Upper lobe of left lung (tissue), 6 donors: ENCODE results near the gene RPP14. TPM values are rescaled to one million over a fixed set of nuclear protein-coding genes. Genes with fewer than 3 reads are reported as not detected.

Experiments used
- ATAC-seq, 2 donors: fragments of 200-7000 bp; cut with Tn5 transposase; one replicate each; pipeline ENCODE4 v1.9.1; 2022; ENCODE audit warnings: mild to moderate bottlenecking in 2 of 2, moderate library complexity in 2 of 2; ENCODE audit not compliant: low FRiP score in 2 of 2
- DNase-seq, 2 donors: peaks; one replicate each; pipeline ENCODE4 v3.0.0-alpha.2; 2019 to 2020
- H3K27ac ChIP-seq, 4 donors: fragments of 200-600 bp; sonication (generic); one replicate each; pipeline ENCODE4 v1.5.1; 2016 to 2019
- H3K27me3 ChIP-seq, 4 donors: fragments of 200-600 bp; sonication (generic); one replicate each; pipeline ENCODE4 v1.5.1; 2017 to 2019
- H3K36me3 ChIP-seq, 4 donors: fragments of 200-600 bp; sonication (generic); one replicate each; pipeline ENCODE4 v1.5.1; 2016 to 2019
- H3K4me1 ChIP-seq, 4 donors: fragments of 200-600 bp; sonication (generic); one replicate each; pipeline ENCODE4 v1.5.1; 2018 to 2019
- H3K4me3 ChIP-seq, 4 donors: fragments of 200-600 bp; sonication (generic); one replicate each; pipeline ENCODE4 v1.5.1; 2017 to 2019; ENCODE audit warnings: mild to moderate bottlenecking in 2 of 4, moderate library complexity in 1 of 4
- H3K9me3 ChIP-seq, 4 donors: fragments of 200-600 bp; sonication (generic); one replicate each; pipeline ENCODE4 v1.5.1; 2018 to 2019
- EP300 ChIP-seq, 4 donors: sonication (generic); formaldehyde crosslinking; IDR thresholded peaks; one replicate each; pipeline ENCODE4 v1.5.1; 2017; ENCODE audit warnings: antibody characterized with exemption in 4 of 4, control low read depth in 2 of 4
- POLR2A ChIP-seq, 4 donors: fragments of 450-650 bp; IDR thresholded peaks; one replicate each; pipeline ENCODE4 v1.5.1; 2016 to 2017; ENCODE audit warnings: antibody characterized with exemption in 4 of 4, mild to moderate bottlenecking in 2 of 4
- POLR2AphosphoS5 ChIP-seq, 2 donors: sonication (generic); formaldehyde crosslinking; IDR thresholded peaks; one replicate each; pipeline ENCODE4 v1.5.1; 2017; ENCODE audit warnings: antibody characterized with exemption in 2 of 2
- WGBS, 2 donors: methylation state at CpG; one replicate each; pipeline ENCODE4 v1.1.5; 2017 to 2018; 5-methylcytosine and 5-hydroxymethylcytosine counted together
- total RNA-seq, 6 donors: library from RNA; depleted of rRNA in 4 of 6; stranded (reverse); fragments of >200 nt in 4 of 6; gene quantifications; one replicate each; pipeline versions ENCODE4 v1.1.0 to v1.2.1, GENCODE V29; 2016 to 2021
- TF ChIP-seq, protein P1 (sequence below), 6 experiments: fragments of 450-650 bp in 4 of 6; fragments of 200-600 bp in 2 of 6; sonication (generic) in 2 of 6; IDR thresholded peaks; one replicate each; pipeline ENCODE4 v1.5.1; 2016 to 2019; ENCODE audit warnings: antibody characterized with exemption in 6 of 6
- donor health status: DM: no; HTN: no; CAD: no; lungs with moderate emphysema.
- donor health status: DM: no; HTN: yes; CAD: no; lungs with severe emphysema.

The RPP14 gene
- total RNA-seq, 6 donors from 2014 or later, result 6.3 to 11.0 (median 9.4) TPM

DNA sequence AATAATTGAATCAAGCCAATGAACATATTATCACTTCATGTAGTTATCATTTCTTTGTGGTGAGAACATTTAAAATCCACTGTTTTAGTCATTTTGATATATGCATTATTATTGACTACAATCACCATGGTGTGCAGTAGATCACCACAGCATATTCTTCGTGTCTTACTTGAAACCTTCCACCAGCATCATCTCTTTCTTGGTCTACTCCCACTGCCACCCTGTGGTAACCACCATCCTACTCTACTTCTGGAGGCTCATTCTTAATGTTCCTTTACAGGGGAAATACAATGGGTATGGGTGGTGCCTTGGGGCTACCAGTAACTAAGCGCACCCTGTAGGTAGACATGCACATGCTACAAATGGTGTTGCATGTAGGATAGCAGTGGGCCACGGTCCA is 52.0 kb downstream of the RPP14 start:
- Histone ChIP-seq H3K4me3 (no peak overlapping the region), H3K36me3 (no peaks in the 10 kb centered on the region), H3K9me3 (no peaks in the 10 kb centered on the region), H3K4me1 (peaks cover 2 to 33% (median 11%) of the 10 kb centered on the region in 4 donors), H3K27me3 (no peaks in the 10 kb centered on the region), H3K27ac (no peak overlapping the region)
- 89 to 96% methylated on average over 3 of the region's 3 CpGs for WGBS, 2 donors
- TF ChIP-seq, protein P1, sequence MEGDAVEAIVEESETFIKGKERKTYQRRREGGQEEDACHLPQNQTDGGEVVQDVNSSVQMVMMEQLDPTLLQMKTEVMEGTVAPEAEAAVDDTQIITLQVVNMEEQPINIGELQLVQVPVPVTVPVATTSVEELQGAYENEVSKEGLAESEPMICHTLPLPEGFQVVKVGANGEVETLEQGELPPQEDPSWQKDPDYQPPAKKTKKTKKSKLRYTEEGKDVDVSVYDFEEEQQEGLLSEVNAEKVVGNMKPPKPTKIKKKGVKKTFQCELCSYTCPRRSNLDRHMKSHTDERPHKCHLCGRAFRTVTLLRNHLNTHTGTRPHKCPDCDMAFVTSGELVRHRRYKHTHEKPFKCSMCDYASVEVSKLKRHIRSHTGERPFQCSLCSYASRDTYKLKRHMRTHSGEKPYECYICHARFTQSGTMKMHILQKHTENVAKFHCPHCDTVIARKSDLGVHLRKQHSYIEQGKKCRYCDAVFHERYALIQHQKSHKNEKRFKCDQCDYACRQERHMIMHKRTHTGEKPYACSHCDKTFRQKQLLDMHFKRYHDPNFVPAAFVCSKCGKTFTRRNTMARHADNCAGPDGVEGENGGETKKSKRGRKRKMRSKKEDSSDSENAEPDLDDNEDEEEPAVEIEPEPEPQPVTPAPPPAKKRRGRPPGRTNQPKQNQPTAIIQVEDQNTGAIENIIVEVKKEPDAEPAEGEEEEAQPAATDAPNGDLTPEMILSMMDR (IDR thresholded peaks at IDR 0.05), result no peak
- ATAC-seq (no peak), DNase-seq (no peak)

DNA sequence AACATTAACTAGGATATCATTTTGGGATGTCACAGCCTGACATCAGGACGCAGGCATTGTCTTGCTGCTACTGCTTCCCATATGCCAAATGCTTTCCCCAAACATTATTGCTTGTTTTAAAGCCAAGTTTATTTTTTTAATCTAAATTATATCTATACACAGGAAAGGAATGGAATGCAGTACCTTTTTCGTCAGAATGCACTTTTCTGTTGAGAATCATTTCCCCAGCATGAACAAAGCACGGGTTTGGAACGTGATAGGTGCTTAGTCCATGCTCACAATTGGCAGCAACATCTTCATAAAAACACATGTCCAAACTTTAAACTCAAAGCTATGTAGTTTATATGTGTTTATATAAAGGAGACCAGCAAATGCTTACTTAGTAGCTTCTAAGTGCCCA is 52.8 kb downstream of the RPP14 start:
- no peak overlapping the region for H3K27ac ChIP-seq
- 67 to 73% methylated on average over 4 of the region's 4 CpGs for WGBS, 2 donors
- ATAC-seq (no peak), DNase-seq (no peak)
- H3K36me3 ChIP-seq, result no peaks in the 10 kb centered on the region
- TF ChIP-seq, protein P1 (IDR thresholded peaks at IDR 0.05), result no peak
- TF ChIP-seq POLR2AphosphoS5 (IDR thresholded peaks at IDR 0.05) (no peak), EP300 (IDR thresholded peaks at IDR 0.05) (no peak), POLR2A (IDR thresholded peaks at IDR 0.05) (no peak)
- H3K4me1 ChIP-seq, result peaks cover 2 to 26% (median 11%) of the 10 kb centered on the region in 4 donors
- no peaks in the 10 kb centered on the region for H3K9me3 ChIP-seq
- H3K27me3 ChIP-seq, result no peaks in the 10 kb centered on the region
- no peak overlapping the region for H3K4me3 ChIP-seq

DNA sequence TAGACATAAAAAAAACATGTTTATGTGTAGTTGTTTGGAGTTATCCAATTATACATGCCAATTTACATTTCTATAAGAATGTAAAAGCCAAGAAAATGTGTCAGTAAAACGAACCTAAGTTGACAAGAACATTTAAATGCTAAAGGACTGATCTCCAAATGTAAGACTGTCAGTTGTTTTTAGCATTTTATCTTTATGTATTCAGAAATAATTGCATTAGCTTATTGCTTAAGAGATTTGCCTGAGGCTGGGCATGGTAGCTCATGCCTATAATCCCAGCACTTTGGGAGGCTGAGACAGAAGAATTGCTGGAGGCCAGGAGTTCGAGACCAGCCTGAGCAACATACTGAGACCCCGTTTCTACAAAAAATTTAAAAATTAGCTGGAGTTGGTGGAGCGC is 53.6 kb downstream of the RPP14 start:
- no peak overlapping the region for H3K27ac ChIP-seq

DNA sequence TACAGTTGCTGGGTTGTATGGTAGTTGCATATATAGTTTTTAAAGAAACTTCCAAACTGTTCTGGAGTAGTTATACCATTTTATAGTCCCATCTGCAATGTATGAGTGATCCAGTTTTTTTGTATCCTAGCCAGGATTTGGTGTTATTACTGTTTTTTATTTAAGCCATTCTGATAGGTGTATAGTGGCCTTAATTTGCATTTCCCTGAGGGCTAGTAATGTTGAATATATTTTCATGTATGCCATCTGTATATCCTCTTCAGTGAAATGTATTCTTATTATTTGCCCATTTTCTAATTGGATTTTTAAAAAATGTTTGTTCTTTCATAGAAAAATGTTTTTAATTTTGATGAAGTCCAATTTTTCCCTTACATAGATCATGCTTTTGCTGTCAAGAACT is 55.8 kb downstream of the RPP14 start:
- Histone ChIP-seq H3K4me1 (peaks cover 0 to 5% (median 1%) of the 10 kb centered on the region in 4 donors), H3K9me3 (no peaks in the 10 kb centered on the region), H3K36me3 (no peaks in the 10 kb centered on the region), H3K27me3 (no peaks in the 10 kb centered on the region), H3K4me3 (no peak overlapping the region), H3K27ac (no peak overlapping the region)
- ATAC-seq, result no peak
- TF ChIP-seq POLR2AphosphoS5 (IDR thresholded peaks at IDR 0.05), result no peak
- TF ChIP-seq POLR2A (IDR thresholded peaks at IDR 0.05), result no peak
- TF ChIP-seq, protein P1 (IDR thresholded peaks at IDR 0.05), result no peak
- TF ChIP-seq EP300 (IDR thresholded peaks at IDR 0.05), result no peak
- no peak for DNase-seq

More for the DNA sequence above, 53.6 kb downstream of the RPP14 start:
- DNase-seq (no peak), ATAC-seq (no peak)
- Histone ChIP-seq H3K4me3 (no peak overlapping the region), H3K4me1 (peaks cover 2 to 23% (median 8%) of the 10 kb centered on the region in 4 donors), H3K9me3 (no peaks in the 10 kb centered on the region), H3K27me3 (no peaks in the 10 kb centered on the region), H3K36me3 (no peaks in the 10 kb centered on the region)
- TF ChIP-seq POLR2A (IDR thresholded peaks at IDR 0.05) (no peak), POLR2AphosphoS5 (IDR thresholded peaks at IDR 0.05) (no peak), EP300 (IDR thresholded peaks at IDR 0.05) (no peak)
- TF ChIP-seq, protein P1 (IDR thresholded peaks at IDR 0.05), result no peak
- 89 to 96% methylated on average over 4 of the region's 4 CpGs for WGBS, 2 donors

DNA sequence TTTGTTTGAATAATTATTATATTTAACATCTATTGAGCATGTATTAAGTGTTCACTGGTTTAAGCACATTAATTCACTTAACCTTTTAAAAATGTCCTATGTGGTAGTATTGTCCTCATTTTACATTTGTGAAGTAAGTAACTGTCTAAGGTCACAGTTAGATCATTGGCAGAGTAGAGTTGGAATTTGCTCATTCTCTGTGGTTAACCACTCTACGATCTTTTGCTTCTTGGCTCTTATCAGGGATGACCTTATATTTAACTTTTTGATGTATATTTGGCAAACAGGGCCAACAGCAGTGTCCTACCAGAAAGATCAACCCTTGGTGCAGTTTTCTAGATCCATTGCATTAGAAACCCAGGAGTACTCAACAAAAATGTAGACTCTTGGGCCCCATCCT is 60.7 kb downstream of the RPP14 start:
- no peak overlapping the region for H3K4me3 ChIP-seq
- peaks cover 0 to 5% (median 0%) of the 10 kb centered on the region in 4 donors for H3K4me1 ChIP-seq
- DNase-seq (no peak), ATAC-seq (no peak)
- no peak overlapping the region for H3K27ac ChIP-seq
- WGBS, 2 donors, result 48 to 69% methylated on average over 1 of the region's 1 CpG
- no peaks in the 10 kb centered on the region for H3K9me3 ChIP-seq
- H3K36me3 ChIP-seq, result peaks cover 0 to 8% (median 0%) of the 10 kb centered on the region in 4 donors
- H3K27me3 ChIP-seq, result no peaks in the 10 kb centered on the region
- no peak for TF ChIP-seq EP300 (IDR thresholded peaks at IDR 0.05)
- TF ChIP-seq POLR2AphosphoS5 (IDR thresholded peaks at IDR 0.05), result no peak
- TF ChIP-seq, protein P1 (IDR thresholded peaks at IDR 0.05), result no peak
- no peak for TF ChIP-seq POLR2A (IDR thresholded peaks at IDR 0.05)
